SK-N-SH (cell line): ENCODE results near the gene ASAP3. TPM values are rescaled to one million over a fixed set of nuclear protein-coding genes. Genes with fewer than 3 reads are reported as not detected.

Experiments
- CTCF ChIA-PET: fragments of 300-600, 350-600 bp; formaldehyde crosslinking; extraction: SDS; loops from one replicate; lab custom pipeline; 2021; lab: Yijun Ruan, JAX
- POLR2A ChIA-PET: fragments of 350-600 bp; sonication (Branson Sonifier 250); formaldehyde crosslinking; extraction: SDS; loops from one replicate; lab custom pipeline; 2020; ENCODE audit warnings: antibody characterized with exemption, inconsistent platforms; lab: Yijun Ruan, JAX
- DNase-seq: peaks from one replicate; pipeline ENCODE4 v3.0.0; 2012
- H2AFZ ChIP-seq: fragments of 200-600 bp; sonication (generic); 2 replicates; pipeline ENCODE4 v1.8.1; 2016; ENCODE audit warnings: antibody characterized with exemption, mild to moderate bottlenecking, low read depth
- H3F3A ChIP-seq: fragments of 200-600 bp; sonication (generic); replicated peaks from 2 replicates; pipeline ENCODE3; 2016; ENCODE audit warnings: antibody characterized with exemption, mild to moderate bottlenecking; ENCODE audit not compliant: insufficient read depth
- H3K27ac ChIP-seq, 2 experiments: fragments of 200-500 bp in 1 of 2; fragments of 200-600 bp in 1 of 2; sonication (Bioruptor generic) in 1 of 2; sonication (generic), shearing (Covaris generic) in 1 of 2; 2 replicates each; pipeline versions ENCODE4 v1.5.1 to v1.6.1; 2014 to 2016; ENCODE audit warnings: low read depth in 2 of 2, inconsistent platforms in 1 of 2, low read length in 1 of 2, mild to moderate bottlenecking in 1 of 2, mixed read lengths in 1 of 2
- H3K27me3 ChIP-seq: fragments of 200-600 bp; sonication (generic), shearing (Covaris generic); 2 replicates; pipeline ENCODE4 v1.6.1; 2016; ENCODE audit warnings: mixed run types; ENCODE audit not compliant: insufficient read depth
- H3K36me3 ChIP-seq, 2 experiments: fragments of 200-500 bp in 1 of 2; fragments of 200-600 bp in 1 of 2; sonication (Bioruptor generic) in 1 of 2; sonication (generic) in 1 of 2; replicated peaks in 1 of 2; 2 replicates each; pipeline versions ENCODE3 to v1.5.1; 2014 to 2016; ENCODE audit warnings: low read length in 1 of 2, mild to moderate bottlenecking in 1 of 2; ENCODE audit not compliant: insufficient read depth in 2 of 2, control insufficient read depth in 1 of 2
- H3K4me1 ChIP-seq, 2 experiments: fragments of 200-500 bp in 1 of 2; fragments of 200-600 bp in 1 of 2; sonication (Bioruptor generic) in 1 of 2; sonication (generic), shearing (Covaris generic) in 1 of 2; 2 replicates each; pipeline versions ENCODE4 v1.5.1 to v1.6.1; 2014 to 2016; ENCODE audit warnings: low read depth in 1 of 2, low read length in 1 of 2, mixed run types in 1 of 2; ENCODE audit not compliant: insufficient read depth in 2 of 2, control insufficient read depth in 1 of 2
- H3K4me2 ChIP-seq: fragments of 200-600 bp; sonication (generic), shearing (Covaris generic); 2 replicates; pipeline ENCODE4 v1.6.1; 2017; ENCODE audit warnings: mixed run types
- H3K4me3 ChIP-seq, 2 experiments: fragments of 200-500 bp in 1 of 2; fragments of 200-600 bp in 1 of 2; sonication (Bioruptor generic) in 1 of 2; sonication (generic), shearing (Covaris generic) in 1 of 2; 2 replicates each; pipeline versions ENCODE4 v1.5.1 to v1.8.1; 2014 to 2016; ENCODE audit warnings: low read depth in 2 of 2, inconsistent platforms in 1 of 2, low read length in 1 of 2, mild to moderate bottlenecking in 1 of 2, mixed read lengths in 1 of 2, moderate library complexity in 1 of 2
- H3K79me2 ChIP-seq: fragments of 200-600 bp; sonication (generic); 2 replicates; pipeline ENCODE4 v1.8.1; 2017; ENCODE audit warnings: mild to moderate bottlenecking; ENCODE audit not compliant: insufficient read depth
- H3K9ac ChIP-seq: fragments of 200-600 bp; sonication (generic); 2 replicates; pipeline ENCODE4 v1.6.1; 2017; ENCODE audit warnings: mixed run types
- H3K9me2 ChIP-seq: fragments of 200-600 bp; sonication (generic); 2 replicates; pipeline ENCODE4 v1.6.1; 2017; ENCODE audit warnings: mixed run types
- H3K9me3 ChIP-seq: fragments of 200-600 bp; sonication (generic); 2 replicates; pipeline ENCODE4 v1.6.1; 2017; ENCODE audit warnings: mixed run types, mild to moderate bottlenecking, moderate library complexity
- H4K20me1 ChIP-seq: fragments of 200-600 bp; sonication (generic); 2 replicates; pipeline ENCODE4 v1.6.1; 2017; ENCODE audit warnings: mild to moderate bottlenecking, mixed run types; ENCODE audit not compliant: insufficient read depth
- CHD2 ChIP-seq: fragments of 150-350 bp; IDR thresholded peaks from 2 replicates; pipeline ENCODE4 v1.6.1; 2018; ENCODE audit warnings: low read length; ENCODE audit not compliant: partially characterized antibody
- ELF1 ChIP-seq: IDR thresholded peaks from 2 replicates; pipeline ENCODE4 v1.4.0; 2012
- FOSL2 ChIP-seq: IDR thresholded peaks from 2 replicates; pipeline ENCODE4 v1.4.0; 2012; ENCODE audit warnings: low read depth, mild to moderate bottlenecking, moderate library complexity, borderline replicate concordance
- FOXJ3 ChIP-seq: sonication (generic); formaldehyde crosslinking; IDR thresholded peaks from 2 replicates; pipeline ENCODE4 v1.5.1; 2020; ENCODE audit warnings: mild to moderate bottlenecking, missing genetic modification reagents
- FOXM1 ChIP-seq: IDR thresholded peaks from 2 replicates; pipeline ENCODE4 v1.4.0; 2012; ENCODE audit warnings: low read depth, mild to moderate bottlenecking
- GATA2 ChIP-seq: sonication (generic); formaldehyde crosslinking; IDR thresholded peaks from 2 replicates; pipeline ENCODE4 v1.5.0; 2020; ENCODE audit warnings: mild to moderate bottlenecking, missing genetic modification reagents
- JUND ChIP-seq: IDR thresholded peaks from 2 replicates; pipeline ENCODE4 v1.4.0; 2012
- MXI1 ChIP-seq: IDR thresholded peaks from 2 replicates; pipeline ENCODE4 v1.6.1; 2012; ENCODE audit warnings: mild to moderate bottlenecking, low read depth, low read length, improper control_type of control experiment
- POLR2AphosphoS5 ChIP-seq: IDR thresholded peaks from 2 replicates; pipeline ENCODE4 v1.6.1; 2012; ENCODE audit warnings: low read depth, low read length
- RAD21 ChIP-seq: IDR thresholded peaks from 2 replicates; pipeline ENCODE4 v1.6.1; 2012; ENCODE audit warnings: mild to moderate bottlenecking, low read length
- RCOR1 ChIP-seq: fragments of 150-350 bp; IDR thresholded peaks from 2 replicates; pipeline ENCODE4 v1.6.1; 2017; ENCODE audit warnings: antibody characterized with exemption, low read length
- RFX5 ChIP-seq: IDR thresholded peaks from 2 replicates; pipeline ENCODE4 v1.6.1; 2012; ENCODE audit warnings: mild to moderate bottlenecking, improper control_type of control experiment, low read length
- SIN3A ChIP-seq: IDR thresholded peaks from 2 replicates; pipeline ENCODE4 v1.6.1; 2012; ENCODE audit warnings: low read depth, mild to moderate bottlenecking, low read length, moderate library complexity, borderline replicate concordance
- SMC3 ChIP-seq: IDR thresholded peaks from 2 replicates; pipeline ENCODE4 v1.6.1; 2012; ENCODE audit warnings: low read depth, low read length, improper control_type of control experiment
- USF1 ChIP-seq: IDR thresholded peaks from 2 replicates; pipeline ENCODE4 v1.4.0; 2012; ENCODE audit warnings: low read depth, borderline replicate concordance
- YY1 ChIP-seq: IDR thresholded peaks from 2 replicates; pipeline ENCODE4 v1.4.0; 2012; ENCODE audit warnings: low read depth, mild to moderate bottlenecking
- ZBTB33 ChIP-seq: IDR thresholded peaks from 2 replicates; pipeline ENCODE4 v1.4.0; 2012; ENCODE audit warnings: low read depth, borderline replicate concordance
- WGBS: methylation state at CpG from one replicate; pipeline ENCODE4 v1.1.6; 2017; ENCODE audit warnings: low lambda C conversion rate; 5-methylcytosine and 5-hydroxymethylcytosine counted together
- polyA plus RNA-seq, 3 experiments: library from polyadenylated mRNA; depleted of rRNA; stranded (reverse); fragments of >200 nt; gene quantifications; 2 replicates each; pipeline ENCODE4 v1.2.3, GENCODE V29; 2012
- TF ChIP-seq, protein P1 (sequence below): fragments of 150-350 bp; IDR thresholded peaks from 2 replicates; pipeline ENCODE4 v1.6.1; 2016; ENCODE audit warnings: mild to moderate bottlenecking, low read depth, low read length
- TF ChIP-seq, protein P2 (sequence below): fragments of 200-600 bp; sonication (generic); IDR thresholded peaks from 2 replicates; pipeline ENCODE4 v1.6.1; 2017; ENCODE audit warnings: antibody characterized with exemption, mild to moderate bottlenecking, moderate library complexity

The ASAP3 gene
- polyA plus RNA-seq, 1 of the 3 experiments (the other 2 are of a cell fraction), result 19.6 TPM

DNA sequence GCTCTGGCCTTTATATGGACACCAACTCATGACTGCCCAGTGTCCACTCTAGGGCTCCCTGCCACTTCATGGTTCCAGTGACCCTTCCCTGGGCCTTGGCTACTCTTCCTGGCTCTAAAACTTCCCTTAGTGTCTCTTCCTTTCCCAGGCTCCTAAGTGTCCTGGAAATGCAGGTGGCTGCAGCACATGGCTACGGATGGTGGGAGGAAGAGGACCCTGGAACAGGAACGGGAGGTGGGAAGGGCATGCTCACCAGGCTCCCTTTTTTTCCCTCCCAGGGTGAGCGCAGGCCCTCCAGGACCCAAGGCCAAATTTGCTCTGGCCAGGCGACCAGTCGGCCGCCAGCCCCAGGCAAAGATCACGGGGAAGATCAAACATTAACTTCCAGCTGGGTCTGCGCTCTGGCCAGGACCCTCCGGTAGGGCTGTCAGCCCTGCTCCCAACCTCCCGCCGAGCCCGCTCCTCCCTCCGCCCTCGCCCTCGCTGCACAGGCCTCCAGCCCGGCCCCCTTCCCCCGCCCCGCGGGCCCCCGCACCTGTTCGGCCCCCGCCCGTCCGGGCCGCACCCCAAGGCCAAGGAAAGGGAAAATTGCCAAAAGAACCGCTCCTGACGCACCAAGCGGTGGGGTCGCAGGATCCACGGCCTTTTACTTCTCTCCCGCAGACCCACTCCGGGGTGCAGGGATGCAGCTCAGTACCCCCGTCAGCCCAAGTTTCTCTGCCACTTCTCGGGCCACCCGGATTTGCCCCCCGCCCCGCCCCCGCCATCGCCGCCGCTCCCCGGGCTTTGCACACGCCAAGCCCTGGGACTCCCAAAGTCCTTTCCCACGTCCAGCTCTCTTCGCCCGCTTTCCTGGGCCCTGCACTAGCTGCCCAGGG lies 60.3 kb downstream of the ASAP3 start (continued):
- peak; percentile 37; the same call in 1 of the 2 replicates for TF ChIP-seq MXI1
- TF ChIP-seq, all 33 proteins: peak for 3

DNA sequence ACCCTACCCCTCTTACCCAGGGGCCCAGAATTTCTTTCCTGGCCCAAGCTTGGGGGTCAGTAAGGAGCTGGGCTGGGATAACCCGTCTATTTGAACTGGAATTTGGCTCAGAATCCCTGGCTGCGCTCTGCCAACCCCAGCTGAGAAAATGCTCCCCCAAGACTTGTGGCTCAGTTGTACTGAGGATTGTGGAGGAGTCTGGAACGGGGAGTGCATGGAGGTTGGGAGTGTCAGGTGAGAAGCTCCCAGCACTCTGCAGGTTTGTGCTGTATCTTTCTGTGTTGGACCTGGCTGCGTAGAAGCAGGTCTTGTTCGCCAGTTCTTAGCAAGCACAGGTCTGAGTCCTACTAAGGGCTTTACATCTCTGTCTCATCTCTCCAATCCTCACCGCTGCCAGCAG lies 61.0 kb downstream of the ASAP3 start:
- ChIA-PET POLR2A (interaction anchor here (0.5 kb wide), 1 partner anchor 64 kb away, joined by 6 read pairs; no protein-coding TSS in a partner anchor), CTCF (interaction anchor here (1.0 to 1.7 kb wide), 2 partner anchors 20 to 123 kb away, joined by 3 to 5 read pairs; no protein-coding TSS in a partner anchor)
- no peak for DNase-seq
- 93% methylated on average over 5 of the region's 6 CpGs for WGBS
- Histone ChIP-seq H3K27me3 (no peaks in the 10 kb centered on the region), H3F3A (no peaks in the 10 kb centered on the region), H3K4me1 (peaks cover 0 to 24% of the 10 kb centered on the region in 2 experiments; a peak in 1 of 4 replicates), H2AFZ (no peak overlapping the region), H4K20me1 (no peaks in the 10 kb centered on the region), H3K9ac (no peak overlapping the region), H3K9me3 (no peaks in the 10 kb centered on the region), H3K79me2 (no peaks in the 10 kb centered on the region), H3K27ac (peak overlapping the region in 1 of 2 experiments; percentile 12; a peak in 1 of 4 replicates), H3K4me3 (no peak overlapping the region), H3K4me2 (no peak overlapping the region), H3K9me2 (no peaks in the 10 kb centered on the region), H3K36me3 (peaks cover 0 to 2% of the 10 kb centered on the region in 2 experiments)
- TF ChIP-seq GATA2 (no peak), FOXM1 (no peak), RFX5 (no peak), FOSL2 (no peak), FOXJ3 (CRISPR knock-in tag) (no peak), RCOR1 (no peak), JUND (no peak), ZBTB33 (no peak), USF1 (no peak), POLR2AphosphoS5 (no peak), YY1 (no peak), CHD2 (no peak), SIN3A (no peak), RAD21 (no peak), SMC3 (no peak), ELF1 (no peak)
- TF ChIP-seq, protein P1, sequence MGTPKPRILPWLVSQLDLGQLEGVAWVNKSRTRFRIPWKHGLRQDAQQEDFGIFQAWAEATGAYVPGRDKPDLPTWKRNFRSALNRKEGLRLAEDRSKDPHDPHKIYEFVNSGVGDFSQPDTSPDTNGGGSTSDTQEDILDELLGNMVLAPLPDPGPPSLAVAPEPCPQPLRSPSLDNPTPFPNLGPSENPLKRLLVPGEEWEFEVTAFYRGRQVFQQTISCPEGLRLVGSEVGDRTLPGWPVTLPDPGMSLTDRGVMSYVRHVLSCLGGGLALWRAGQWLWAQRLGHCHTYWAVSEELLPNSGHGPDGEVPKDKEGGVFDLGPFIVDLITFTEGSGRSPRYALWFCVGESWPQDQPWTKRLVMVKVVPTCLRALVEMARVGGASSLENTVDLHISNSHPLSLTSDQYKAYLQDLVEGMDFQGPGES, result no peak
- TF ChIP-seq, protein P2, sequence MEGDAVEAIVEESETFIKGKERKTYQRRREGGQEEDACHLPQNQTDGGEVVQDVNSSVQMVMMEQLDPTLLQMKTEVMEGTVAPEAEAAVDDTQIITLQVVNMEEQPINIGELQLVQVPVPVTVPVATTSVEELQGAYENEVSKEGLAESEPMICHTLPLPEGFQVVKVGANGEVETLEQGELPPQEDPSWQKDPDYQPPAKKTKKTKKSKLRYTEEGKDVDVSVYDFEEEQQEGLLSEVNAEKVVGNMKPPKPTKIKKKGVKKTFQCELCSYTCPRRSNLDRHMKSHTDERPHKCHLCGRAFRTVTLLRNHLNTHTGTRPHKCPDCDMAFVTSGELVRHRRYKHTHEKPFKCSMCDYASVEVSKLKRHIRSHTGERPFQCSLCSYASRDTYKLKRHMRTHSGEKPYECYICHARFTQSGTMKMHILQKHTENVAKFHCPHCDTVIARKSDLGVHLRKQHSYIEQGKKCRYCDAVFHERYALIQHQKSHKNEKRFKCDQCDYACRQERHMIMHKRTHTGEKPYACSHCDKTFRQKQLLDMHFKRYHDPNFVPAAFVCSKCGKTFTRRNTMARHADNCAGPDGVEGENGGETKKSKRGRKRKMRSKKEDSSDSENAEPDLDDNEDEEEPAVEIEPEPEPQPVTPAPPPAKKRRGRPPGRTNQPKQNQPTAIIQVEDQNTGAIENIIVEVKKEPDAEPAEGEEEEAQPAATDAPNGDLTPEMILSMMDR, result no peak
- TF ChIP-seq, all 33 proteins: peak for 0
